ENCODE results near the gene VPS13D.

VPS13D gene

DNA sequence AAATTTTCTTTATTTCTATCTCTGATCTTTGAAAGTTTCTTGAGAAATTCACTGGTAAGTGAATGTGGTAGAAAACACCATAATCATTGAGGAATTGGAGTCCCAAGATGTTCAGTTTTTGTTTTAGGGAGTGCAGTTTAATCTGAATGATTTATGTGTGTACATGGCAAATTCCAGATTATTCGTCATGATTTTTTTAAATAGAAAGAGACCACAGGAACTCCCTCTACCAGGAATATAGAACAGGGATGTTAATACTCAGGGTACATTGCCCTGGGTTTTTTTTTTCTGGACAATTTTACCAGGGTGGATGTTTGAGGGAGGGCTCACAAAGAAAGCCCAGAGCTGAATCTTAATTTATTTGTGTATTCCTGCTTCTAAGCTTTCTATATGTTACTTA lies 109.0 kb downstream of the VPS13D start:
- Histone ChIP-seq H3K4me1 (ENCODE audit: control insufficient read depth in 1 of 2, insufficient read depth in 1 of 2, low read depth in 1 of 2, low read length in 1 of 2) (no peaks in the 10 kb centered on the region), H3K27me3 (no peaks in the 10 kb centered on the region), H3K36me3 (peaks cover 68% of the 10 kb centered on the region), H3K4me3 (ENCODE audit: low read depth in 1 of 2, low read length in 1 of 2) (no peak overlapping the region), H3K27ac (no peak overlapping the region), H3K9me3 (no peaks in the 10 kb centered on the region)
- TF ChIP-seq, protein P1, sequence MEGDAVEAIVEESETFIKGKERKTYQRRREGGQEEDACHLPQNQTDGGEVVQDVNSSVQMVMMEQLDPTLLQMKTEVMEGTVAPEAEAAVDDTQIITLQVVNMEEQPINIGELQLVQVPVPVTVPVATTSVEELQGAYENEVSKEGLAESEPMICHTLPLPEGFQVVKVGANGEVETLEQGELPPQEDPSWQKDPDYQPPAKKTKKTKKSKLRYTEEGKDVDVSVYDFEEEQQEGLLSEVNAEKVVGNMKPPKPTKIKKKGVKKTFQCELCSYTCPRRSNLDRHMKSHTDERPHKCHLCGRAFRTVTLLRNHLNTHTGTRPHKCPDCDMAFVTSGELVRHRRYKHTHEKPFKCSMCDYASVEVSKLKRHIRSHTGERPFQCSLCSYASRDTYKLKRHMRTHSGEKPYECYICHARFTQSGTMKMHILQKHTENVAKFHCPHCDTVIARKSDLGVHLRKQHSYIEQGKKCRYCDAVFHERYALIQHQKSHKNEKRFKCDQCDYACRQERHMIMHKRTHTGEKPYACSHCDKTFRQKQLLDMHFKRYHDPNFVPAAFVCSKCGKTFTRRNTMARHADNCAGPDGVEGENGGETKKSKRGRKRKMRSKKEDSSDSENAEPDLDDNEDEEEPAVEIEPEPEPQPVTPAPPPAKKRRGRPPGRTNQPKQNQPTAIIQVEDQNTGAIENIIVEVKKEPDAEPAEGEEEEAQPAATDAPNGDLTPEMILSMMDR (IDR thresholded peaks at IDR 0.05) = no peak

DNA sequence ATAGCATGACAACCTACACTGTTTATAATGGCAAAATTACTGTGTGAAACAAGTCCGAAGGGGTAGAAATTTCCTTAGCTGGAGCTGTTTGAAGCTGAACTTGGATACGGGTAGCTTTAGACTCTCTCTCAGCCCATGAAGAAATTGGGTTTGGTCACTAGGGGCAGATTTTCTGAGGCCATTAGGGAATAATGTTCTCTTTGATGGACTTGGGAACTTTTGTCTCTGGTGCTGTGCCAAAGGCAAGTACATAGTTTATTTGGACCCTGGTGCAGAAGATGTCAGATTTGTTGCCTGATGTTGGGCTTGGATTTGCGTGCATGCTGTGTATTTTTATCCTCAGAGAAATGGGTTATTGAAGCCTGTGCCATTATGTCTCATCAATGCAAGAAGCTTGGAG lies 109.6 kb downstream of the VPS13D start:
- H3K36me3 ChIP-seq = peaks cover 62% of the 10 kb centered on the region
- H3K9me3 ChIP-seq = no peaks in the 10 kb centered on the region
- TF ChIP-seq, protein P1 (IDR thresholded peaks at IDR 0.05) = no peak
- H3K27ac ChIP-seq = no peak overlapping the region
- no peaks in the 10 kb centered on the region for H3K27me3 ChIP-seq
- peaks cover 3 to 4% of the 10 kb centered on the region in 2 experiments for H3K4me1 ChIP-seq (ENCODE audit: control insufficient read depth in 1 of 2, insufficient read depth in 1 of 2, low read depth in 1 of 2, low read length in 1 of 2)
- H3K4me3 ChIP-seq (ENCODE audit: low read depth in 1 of 2, low read length in 1 of 2) = no peak overlapping the region

DNA sequence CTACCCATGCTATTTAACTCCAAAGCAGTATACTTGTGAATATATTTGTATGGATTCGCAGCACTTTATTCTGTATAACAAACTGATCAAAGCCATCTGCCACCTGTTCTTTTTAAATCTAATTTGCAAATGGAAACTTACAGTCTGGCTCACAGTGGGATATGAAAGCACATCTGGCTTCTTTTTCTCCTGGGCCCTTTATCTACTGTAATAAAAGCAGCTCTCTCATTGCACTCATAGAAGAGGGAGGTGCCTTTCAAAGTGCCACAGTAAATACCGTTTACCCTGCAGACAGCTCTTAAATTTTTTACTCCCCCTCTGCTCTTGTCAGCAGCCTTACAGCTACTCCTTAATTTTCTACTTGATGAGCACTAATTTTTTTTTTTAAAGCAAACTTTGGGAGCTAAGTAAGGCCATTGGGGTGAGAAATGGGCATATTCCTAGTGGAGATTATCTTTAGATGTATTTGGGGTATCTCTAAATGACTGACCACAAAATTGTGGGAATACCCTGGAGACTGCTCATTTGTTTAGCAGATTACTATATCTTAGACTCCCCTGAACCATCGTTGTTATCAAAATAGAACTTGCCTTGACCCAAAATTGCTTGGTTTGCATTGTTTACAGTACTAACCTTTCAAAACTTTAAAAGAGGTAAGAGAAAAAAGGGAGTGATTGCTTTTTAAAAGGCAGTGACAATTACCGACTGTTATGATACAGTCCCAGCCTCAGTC lies 110.1 kb downstream of the VPS13D start:
- H3K27ac ChIP-seq = no peak overlapping the region
- peaks cover 57% of the 10 kb centered on the region for H3K36me3 ChIP-seq
- H3K4me3 ChIP-seq (ENCODE audit: low read depth in 1 of 2, low read length in 1 of 2) = no peak overlapping the region
- TF ChIP-seq, protein P1 (IDR thresholded peaks at IDR 0.05) = no peak
- no peaks in the 10 kb centered on the region for H3K27me3 ChIP-seq
- peaks cover 9 to 10% of the 10 kb centered on the region in 2 experiments for H3K4me1 ChIP-seq (ENCODE audit: control insufficient read depth in 1 of 2, insufficient read depth in 1 of 2, low read depth in 1 of 2, low read length in 1 of 2)
- H3K9me3 ChIP-seq = no peaks in the 10 kb centered on the region

DNA sequence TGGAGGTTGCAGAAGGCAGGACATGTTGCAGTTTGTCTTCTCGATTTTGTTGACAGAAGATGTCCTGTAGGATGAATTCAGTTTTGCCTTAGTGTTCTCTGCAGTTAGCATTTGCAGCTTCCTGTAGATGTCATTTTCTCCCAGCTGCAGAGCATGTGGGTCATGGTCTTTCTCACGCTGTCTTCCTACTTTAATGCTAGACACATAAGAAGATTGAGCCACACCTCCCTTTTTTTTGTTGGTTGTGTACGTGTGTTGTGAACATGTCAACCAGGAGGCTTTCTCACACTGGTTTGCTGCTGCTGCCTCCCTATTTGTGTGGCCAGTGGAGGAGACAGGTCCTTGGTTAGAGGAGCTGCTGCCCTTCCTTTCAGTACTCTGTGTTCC lies 110.7 kb downstream of the VPS13D start:
- no peak overlapping the region for H3K27ac ChIP-seq
- TF ChIP-seq, protein P1 (IDR thresholded peaks at IDR 0.05) = no peak
- H3K36me3 ChIP-seq = peaks cover 51% of the 10 kb centered on the region
- H3K4me3 ChIP-seq (ENCODE audit: low read depth in 1 of 2, low read length in 1 of 2) = no peak overlapping the region
- H3K4me1 ChIP-seq (ENCODE audit: control insufficient read depth in 1 of 2, insufficient read depth in 1 of 2, low read depth in 1 of 2, low read length in 1 of 2) = peaks cover 14 to 15% of the 10 kb centered on the region in 2 experiments
- H3K9me3 ChIP-seq = no peaks in the 10 kb centered on the region
- H3K27me3 ChIP-seq = no peaks in the 10 kb centered on the region

DNA sequence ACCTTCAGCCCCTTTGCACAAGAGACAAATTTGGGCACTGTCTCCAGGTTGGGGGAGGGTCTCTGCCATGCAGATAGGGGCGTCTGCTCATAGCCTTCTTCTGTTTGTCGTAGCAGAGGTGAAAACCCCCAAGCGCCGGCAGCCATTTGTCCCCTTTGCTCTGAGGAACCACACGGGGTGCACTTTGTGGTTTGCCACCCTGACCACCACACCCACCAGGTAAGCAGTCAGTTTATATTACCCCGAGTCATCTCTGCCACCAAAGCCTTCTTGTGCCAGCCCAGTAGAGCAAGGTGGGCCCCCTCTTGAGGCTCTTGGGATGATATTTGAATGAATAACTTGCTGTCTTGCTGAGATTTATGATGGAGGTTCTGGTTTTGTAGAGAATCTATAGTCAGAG lies 111.8 kb downstream of the VPS13D start:
- Histone ChIP-seq H3K4me3 (ENCODE audit: low read depth in 1 of 2, low read length in 1 of 2) (no peak overlapping the region), H3K4me1 (ENCODE audit: control insufficient read depth in 1 of 2, insufficient read depth in 1 of 2, low read depth in 1 of 2, low read length in 1 of 2) (peaks cover 19 to 21% of the 10 kb centered on the region in 2 experiments), H3K27ac (no peak overlapping the region), H3K27me3 (no peaks in the 10 kb centered on the region), H3K9me3 (no peaks in the 10 kb centered on the region), H3K36me3 (peaks cover 50% of the 10 kb centered on the region)
- TF ChIP-seq, protein P1 (IDR thresholded peaks at IDR 0.05) = no peak
